Prostate gland (tissue), 2 donors: ENCODE data around the gene CYP2F1.

ENCODE experiments used
- CTCF ChIP-seq, 4 experiments: fragments of 200-600 bp in 2 of 4; fragments of 450-650 bp in 2 of 4; sonication (generic) in 2 of 4; IDR thresholded peaks; 1 replicate in 3 of 4; 2 replicates in 1 of 4; pipeline ENCODE4 v1.5.1; 2016 to 2019; ENCODE audit warnings: antibody characterized with exemption in 4 of 4, mild to moderate bottlenecking in 2 of 4, moderate library complexity in 2 of 4
- POLR2A ChIP-seq: fragments of 450-650 bp; IDR thresholded peaks from one replicate; pipeline ENCODE4 v1.6.1; 2016; ENCODE audit warnings: antibody characterized with exemption, mild to moderate bottlenecking

DNA sequence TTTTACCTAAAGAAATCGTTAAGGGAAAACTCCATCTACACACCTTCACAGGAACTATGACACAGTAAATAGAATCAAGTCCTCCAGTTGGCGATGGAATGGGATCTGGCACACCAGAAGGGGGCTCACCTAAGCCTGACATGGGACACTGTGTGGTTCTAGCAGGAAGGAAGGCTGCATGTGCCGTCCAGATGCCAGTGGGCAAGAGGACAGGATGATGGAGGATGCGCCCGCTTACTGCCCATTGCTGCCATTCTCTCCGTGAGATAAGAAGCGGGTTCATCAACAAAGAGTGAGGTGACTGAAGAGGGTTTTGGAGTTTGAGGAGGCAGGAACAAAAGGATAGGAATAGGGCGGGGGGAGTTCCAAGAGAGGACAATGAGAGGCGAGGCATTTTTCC, 2.9 kb upstream of the CYP2F1 start:
- TF ChIP-seq CTCF (IDR thresholded peaks at IDR 0.05), result no peak
- TF ChIP-seq POLR2A, result no peak
